Suprapubic skin (tissue), 4 donors: ENCODE results near the gene PODN. TPM values are rescaled to one million over a fixed set of nuclear protein-coding genes. Genes with fewer than 3 reads are reported as not detected.

Experiments
- DNase-seq, 2 donors: peaks; one replicate each; pipeline ENCODE4 v3.0.0-alpha.2; 2019; ENCODE audit warnings: low spot score in 2 of 2
- H3K27ac ChIP-seq: fragments of 200-600 bp; sonication (generic); one replicate; pipeline ENCODE4 v1.5.1; 2019
- H3K27me3 ChIP-seq: fragments of 200-600 bp; sonication (generic); one replicate; pipeline ENCODE4 v1.5.1; 2019
- H3K36me3 ChIP-seq: fragments of 200-600 bp; sonication (generic); one replicate; pipeline ENCODE4 v1.5.1; 2019
- H3K4me1 ChIP-seq: fragments of 200-600 bp; sonication (generic); one replicate; pipeline ENCODE4 v1.5.1; 2019
- H3K4me3 ChIP-seq: fragments of 200-600 bp; sonication (generic); one replicate; pipeline ENCODE4 v1.5.1; 2019; ENCODE audit warnings: mild to moderate bottlenecking
- H3K9me3 ChIP-seq: fragments of 200-600 bp; sonication (generic); one replicate; pipeline ENCODE4 v1.5.1; 2019
- EP300 ChIP-seq: sonication (generic); formaldehyde crosslinking; IDR thresholded peaks from one replicate; pipeline ENCODE4 v1.6.1; 2017; ENCODE audit warnings: antibody characterized with exemption
- POLR2A ChIP-seq, 2 donors: fragments of 450-650 bp; IDR thresholded peaks; one replicate each; pipeline ENCODE4 v1.6.1; 2017; ENCODE audit warnings: antibody characterized with exemption in 2 of 2, mild to moderate bottlenecking in 2 of 2, moderate library complexity in 2 of 2
- POLR2AphosphoS5 ChIP-seq, 3 donors: sonication (generic); formaldehyde crosslinking; IDR thresholded peaks; one replicate each; pipeline ENCODE4 v1.6.1; 2017; ENCODE audit warnings: antibody characterized with exemption in 3 of 3
- whole genome bisulfite sequencing: methylation state at CpG from one replicate; pipeline ENCODE4 v1.1.5; 2018; 5-methylcytosine and 5-hydroxymethylcytosine counted together
- total RNA-seq, 4 donors: library from RNA; depleted of rRNA; stranded (reverse); fragments of >200 nt; gene quantifications; one replicate each; pipeline ENCODE4 v1.1.0, GENCODE V29; 2016
- TF ChIP-seq, protein P1 (sequence below), 2 donors: fragments of 200-600 bp in 1 of 2; fragments of 450-650 bp in 1 of 2; sonication (generic) in 1 of 2; IDR thresholded peaks; one replicate each; pipeline ENCODE4 v1.5.1; 2016 to 2019; ENCODE audit warnings: antibody characterized with exemption in 2 of 2, mild to moderate bottlenecking in 1 of 2, moderate library complexity in 1 of 2

PODN gene
- total RNA-seq, 4 donors from 2014 or later = 13.9 to 32.8 (median 19.8) TPM

DNA sequence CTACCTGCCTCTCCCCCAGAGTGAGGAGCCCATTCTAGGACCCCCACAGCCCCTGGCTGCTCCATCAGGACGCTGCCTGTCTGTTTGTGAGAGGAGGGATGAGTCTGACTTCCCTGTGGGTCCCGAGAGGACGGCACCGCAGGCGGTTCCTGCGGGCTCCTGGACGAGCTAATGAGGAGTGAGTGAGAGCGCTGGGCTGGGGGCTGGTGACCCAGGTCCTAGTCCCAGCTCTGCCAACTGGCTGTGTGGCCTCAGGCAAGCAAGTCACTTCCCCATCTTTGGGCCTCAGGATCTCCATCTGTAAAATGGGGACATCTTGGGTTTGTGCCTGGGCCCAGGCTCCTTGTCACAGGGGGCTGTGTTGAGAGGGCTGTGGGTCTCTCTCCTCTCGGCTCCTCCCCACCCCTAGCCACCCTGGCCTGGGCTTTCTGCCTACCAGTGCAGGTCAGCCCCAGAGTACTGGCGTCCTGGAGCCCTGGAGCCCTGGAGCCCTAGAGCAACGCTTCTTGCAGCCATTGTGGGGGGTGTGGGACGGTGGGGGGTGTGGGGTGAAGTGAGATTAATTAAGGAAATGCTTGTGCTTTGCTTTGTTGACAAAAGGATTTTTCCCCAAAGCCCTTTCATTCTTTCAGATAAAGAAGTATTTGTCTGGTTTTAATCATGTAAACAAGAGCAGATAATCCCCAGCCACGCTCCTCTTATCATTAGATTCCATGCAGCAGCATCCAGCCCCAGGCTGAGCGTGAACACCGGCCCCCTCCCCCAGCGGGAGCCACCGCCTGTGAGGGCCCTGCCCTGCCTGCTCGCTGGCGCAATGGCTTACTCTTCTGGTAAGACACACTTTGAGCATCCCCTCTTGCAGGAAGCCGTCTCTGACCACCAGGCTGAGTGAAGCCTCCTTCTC, 53.6 kb downstream of the PODN start:
- TF ChIP-seq EP300 (no peak), POLR2AphosphoS5 (IDR thresholded peaks at IDR 0.05) (no peak), POLR2A (IDR thresholded peaks at IDR 0.05) (no peak)
- TF ChIP-seq, protein P1, sequence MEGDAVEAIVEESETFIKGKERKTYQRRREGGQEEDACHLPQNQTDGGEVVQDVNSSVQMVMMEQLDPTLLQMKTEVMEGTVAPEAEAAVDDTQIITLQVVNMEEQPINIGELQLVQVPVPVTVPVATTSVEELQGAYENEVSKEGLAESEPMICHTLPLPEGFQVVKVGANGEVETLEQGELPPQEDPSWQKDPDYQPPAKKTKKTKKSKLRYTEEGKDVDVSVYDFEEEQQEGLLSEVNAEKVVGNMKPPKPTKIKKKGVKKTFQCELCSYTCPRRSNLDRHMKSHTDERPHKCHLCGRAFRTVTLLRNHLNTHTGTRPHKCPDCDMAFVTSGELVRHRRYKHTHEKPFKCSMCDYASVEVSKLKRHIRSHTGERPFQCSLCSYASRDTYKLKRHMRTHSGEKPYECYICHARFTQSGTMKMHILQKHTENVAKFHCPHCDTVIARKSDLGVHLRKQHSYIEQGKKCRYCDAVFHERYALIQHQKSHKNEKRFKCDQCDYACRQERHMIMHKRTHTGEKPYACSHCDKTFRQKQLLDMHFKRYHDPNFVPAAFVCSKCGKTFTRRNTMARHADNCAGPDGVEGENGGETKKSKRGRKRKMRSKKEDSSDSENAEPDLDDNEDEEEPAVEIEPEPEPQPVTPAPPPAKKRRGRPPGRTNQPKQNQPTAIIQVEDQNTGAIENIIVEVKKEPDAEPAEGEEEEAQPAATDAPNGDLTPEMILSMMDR (IDR thresholded peaks at IDR 0.05) = no peak
- WGBS = 66% methylated on average over 20 of the region's 20 CpGs
- Histone ChIP-seq H3K4me3 (no peak overlapping the region), H3K36me3 (no peaks in the 10 kb centered on the region), H3K27ac (no peak overlapping the region), H3K9me3 (no peaks in the 10 kb centered on the region), H3K27me3 (no peaks in the 10 kb centered on the region), H3K4me1 (peaks cover 8% of the 10 kb centered on the region)
- no peak for DNase-seq

- Histone ChIP-seq H3K36me3 (no peaks in the 10 kb centered on the region), H3K9me3 (no peaks in the 10 kb centered on the region), H3K27me3 (no peaks in the 10 kb centered on the region), H3K27ac (no peak overlapping the region), H3K4me3 (no peak overlapping the region), H3K4me1 (peaks cover 1% of the 10 kb centered on the region)
- WGBS = 98% methylated on average over 8 of the region's 9 CpGs
- DNase-seq = no peak
- TF ChIP-seq EP300 (no peak), POLR2AphosphoS5 (IDR thresholded peaks at IDR 0.05) (no peak), POLR2A (IDR thresholded peaks at IDR 0.05) (no peak)
- TF ChIP-seq, protein P1 (IDR thresholded peaks at IDR 0.05) = no peak
Observed at GRCh38 chr1:53116307-53116810, 54.3 kb downstream of the PODN start.

GRCh38 chr1:53116933-53117600, 55.1 kb downstream of the PODN start:
- no peak for DNase-seq
- H3K36me3 ChIP-seq = no peaks in the 10 kb centered on the region
- 89% methylated on average over 11 of the region's 11 CpGs for WGBS
- H3K4me1 ChIP-seq = peaks cover 7% of the 10 kb centered on the region
- H3K9me3 ChIP-seq = no peaks in the 10 kb centered on the region
- no peak overlapping the region for H3K4me3 ChIP-seq
- no peak for TF ChIP-seq POLR2AphosphoS5 (IDR thresholded peaks at IDR 0.05)
- no peak for TF ChIP-seq POLR2A (IDR thresholded peaks at IDR 0.05)
- TF ChIP-seq, protein P1 (IDR thresholded peaks at IDR 0.05) = no peak
- no peak for TF ChIP-seq EP300
- no peak overlapping the region for H3K27ac ChIP-seq
- no peaks in the 10 kb centered on the region for H3K27me3 ChIP-seq

DNA sequence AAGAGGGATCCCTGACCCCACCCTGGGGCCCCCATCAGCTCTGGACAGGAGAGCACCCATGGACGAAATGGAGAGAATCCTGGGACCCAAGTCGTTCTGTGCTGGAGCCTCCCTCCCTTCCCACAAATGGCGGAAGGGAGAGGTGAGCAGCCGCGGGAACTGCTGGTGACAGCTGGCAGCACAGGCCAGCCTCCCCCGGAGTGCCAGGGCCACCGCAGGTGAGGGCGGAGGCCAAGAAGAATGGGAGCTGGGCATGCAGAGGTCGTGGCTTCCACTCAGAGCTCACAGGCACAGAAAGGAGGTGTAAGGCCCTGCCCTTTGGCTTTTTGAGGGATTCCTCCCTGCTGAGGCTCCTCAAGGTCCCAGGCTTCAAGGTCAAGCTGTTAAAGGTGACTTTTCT, 55.8 kb downstream of the PODN start:
- DNase-seq = no peak
- Histone ChIP-seq H3K27ac (no peak overlapping the region), H3K27me3 (no peaks in the 10 kb centered on the region), H3K36me3 (no peaks in the 10 kb centered on the region), H3K9me3 (no peaks in the 10 kb centered on the region), H3K4me1 (peaks cover 13% of the 10 kb centered on the region), H3K4me3 (no peak overlapping the region)
- 85% methylated on average over 9 of the region's 9 CpGs for WGBS
- TF ChIP-seq POLR2AphosphoS5 (IDR thresholded peaks at IDR 0.05) (no peak), EP300 (no peak), POLR2A (IDR thresholded peaks at IDR 0.05) (no peak)
- TF ChIP-seq, protein P1 (IDR thresholded peaks at IDR 0.05) = no peak

DNA sequence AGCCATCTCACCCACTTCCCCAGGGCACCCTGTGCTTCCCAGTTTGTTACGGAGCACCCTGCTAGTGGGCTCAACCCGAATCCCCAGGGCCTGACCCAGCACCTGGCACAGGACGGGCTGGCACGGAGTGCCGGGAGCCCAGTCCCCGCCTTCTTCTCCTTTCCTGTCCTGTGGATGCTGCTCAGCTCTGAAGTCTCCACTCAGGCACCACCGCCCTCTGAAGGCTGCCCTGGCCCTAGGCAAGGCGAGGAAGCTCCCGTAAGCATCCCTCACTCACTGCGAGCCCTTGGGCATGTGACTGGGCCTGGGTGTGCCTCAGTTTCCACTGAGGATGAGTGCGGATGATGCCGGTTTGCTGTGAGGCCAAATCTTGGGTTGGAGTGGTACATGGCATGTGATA, 58.6 kb downstream of the PODN start:
- 73% methylated on average over 10 of the region's 12 CpGs for WGBS
- no peaks in the 10 kb centered on the region for H3K36me3 ChIP-seq
- no peak overlapping the region for H3K27ac ChIP-seq
- peaks cover 34% of the 10 kb centered on the region for H3K4me1 ChIP-seq
- no peaks in the 10 kb centered on the region for H3K27me3 ChIP-seq
- no peak for TF ChIP-seq EP300
- no peak for TF ChIP-seq POLR2A (IDR thresholded peaks at IDR 0.05)
- no peak for TF ChIP-seq POLR2AphosphoS5 (IDR thresholded peaks at IDR 0.05)
- TF ChIP-seq, protein P1 (IDR thresholded peaks at IDR 0.05) = no peak
- DNase-seq = no peak
- no peak overlapping the region for H3K4me3 ChIP-seq
- no peaks in the 10 kb centered on the region for H3K9me3 ChIP-seq
